Panc1 (cell line): ENCODE data around the gene CCDC85C.

Experiments used
- CTCF ChIP-seq: fragments of 450-650 bp; IDR thresholded peaks from 2 replicates; pipeline ENCODE4 v1.5.1; 2017; ENCODE audit warnings: mild to moderate bottlenecking
- POLR2AphosphoS5 ChIP-seq: IDR thresholded peaks from 2 replicates; pipeline ENCODE4 v1.6.1; 2012; ENCODE audit warnings: mild to moderate bottlenecking, low read depth, low read length, moderate library complexity
- REST ChIP-seq, 2 experiments: IDR thresholded peaks; 2 replicates each; pipeline ENCODE4 v1.6.1; 2011 to 2012; ENCODE audit warnings: low read depth in 2 of 2, control low read depth in 1 of 2, low read length in 1 of 2, mild to moderate bottlenecking in 1 of 2, moderate library complexity in 1 of 2; ENCODE audit not compliant: insufficient read depth in 1 of 2
- SIN3A ChIP-seq: IDR thresholded peaks from 2 replicates; pipeline ENCODE4 v1.6.1; 2012; ENCODE audit warnings: low read depth, mild to moderate bottlenecking, low read length, moderate library complexity, borderline replicate concordance; ENCODE audit not compliant: insufficient read depth

- no peak for TF ChIP-seq CTCF
- TF ChIP-seq REST (IDR thresholded peaks at IDR 0.05; ENCODE audit: insufficient read depth in 1 of 2, low read depth in 2 of 2, low read length in 1 of 2), result no peak
- no peak for TF ChIP-seq POLR2AphosphoS5
- TF ChIP-seq SIN3A, result no peak
These were observed 27.7 kb downstream of the CCDC85C start for GRCh38 chr14:99576304-99576703.
